ENCODE measurements around the gene CD2AP.

The CD2AP gene

GRCh38 chr6:47489995-47490394 lies 12.4 kb downstream of the CD2AP start:
- Histone ChIP-seq H3K4me1 (ENCODE audit: low read length) (no peaks in the 10 kb centered on the region), H3K36me3 (replicated peaks; ENCODE audit: insufficient read depth, low read length) (no peaks in the 10 kb centered on the region; the same call in 1 of the 2 replicates), H3K4me3 (ENCODE audit: low read length) (no peak overlapping the region), H3K4me2 (ENCODE audit: low read depth, low read length) (no peak overlapping the region), H3F3A (ENCODE audit: insufficient read depth, low read length) (no peaks in the 10 kb centered on the region), H4K20me1 (ENCODE audit: insufficient read depth, low read length) (peaks cover 3% of the 10 kb centered on the region; the same call in 1 of the 2 replicates), H3K9ac (ENCODE audit: low read length) (no peak overlapping the region), H3K79me2 (ENCODE audit: low read length) (peaks cover 97% of the 10 kb centered on the region), H2AFZ (ENCODE audit: low read length) (no peak overlapping the region), H3K27ac (ENCODE audit: low read length) (no peak overlapping the region), H3K27me3 (replicated peaks; ENCODE audit: insufficient read depth, low read length) (no peaks in the 10 kb centered on the region), H3K9me2 (replicated peaks; ENCODE audit: insufficient read depth, low read length) (no peaks in the 10 kb centered on the region), H3K9me3 (replicated peaks; ENCODE audit: insufficient read depth, low read length) (no peaks in the 10 kb centered on the region)
- no peak for TF ChIP-seq CTCF (IDR thresholded peaks at IDR 0.05; ENCODE audit: low read length)
- TF ChIP-seq EZH2 (optimal IDR thresholded peaks at IDR 0.05; ENCODE audit: low read depth, low read length): no peak
- no peak for TF ChIP-seq EZH2phosphoT487 (IDR thresholded peaks at IDR 0.05; ENCODE audit: low read length)
- DNase-seq: no peak

- no peak for DNase-seq
- no peak overlapping the region for H3K27ac ChIP-seq (ENCODE audit: low read length)
- no peaks in the 10 kb centered on the region for H3K27me3 ChIP-seq (replicated peaks; ENCODE audit: insufficient read depth, low read length)
- peaks cover 97% of the 10 kb centered on the region for H3K79me2 ChIP-seq (ENCODE audit: low read length)
- no peaks in the 10 kb centered on the region for H3K9me2 ChIP-seq (replicated peaks; ENCODE audit: insufficient read depth, low read length)
- H2AFZ ChIP-seq (ENCODE audit: low read length): no peak overlapping the region
- H3F3A ChIP-seq (ENCODE audit: insufficient read depth, low read length): no peaks in the 10 kb centered on the region
- no peak overlapping the region for H3K4me3 ChIP-seq (ENCODE audit: low read length)
- H3K9ac ChIP-seq (ENCODE audit: low read length): no peak overlapping the region
- TF ChIP-seq EZH2phosphoT487 (IDR thresholded peaks at IDR 0.05; ENCODE audit: low read length) (no peak), EZH2 (optimal IDR thresholded peaks at IDR 0.05; ENCODE audit: low read depth, low read length) (no peak), CTCF (IDR thresholded peaks at IDR 0.05; ENCODE audit: low read length) (no peak)
- H3K4me1 ChIP-seq (ENCODE audit: low read length): no peaks in the 10 kb centered on the region
- no peak overlapping the region for H3K4me2 ChIP-seq (ENCODE audit: low read depth, low read length)
- no peaks in the 10 kb centered on the region for H3K36me3 ChIP-seq (replicated peaks; ENCODE audit: insufficient read depth, low read length)
- H3K9me3 ChIP-seq (replicated peaks; ENCODE audit: insufficient read depth, low read length): no peaks in the 10 kb centered on the region
- H4K20me1 ChIP-seq (ENCODE audit: insufficient read depth, low read length): peaks cover 7% of the 10 kb centered on the region
Measured at GRCh38 chr6:47490676-47491075, 13.1 kb downstream of the CD2AP start.

GRCh38 chr6:47492355-47492754 lies 14.8 kb downstream of the CD2AP start:
- Histone ChIP-seq H3K4me2 (ENCODE audit: low read depth, low read length) (no peak overlapping the region), H3K9ac (ENCODE audit: low read length) (no peak overlapping the region), H3K79me2 (ENCODE audit: low read length) (peaks cover 98% of the 10 kb centered on the region), H2AFZ (ENCODE audit: low read length) (no peak overlapping the region), H3K36me3 (replicated peaks; ENCODE audit: insufficient read depth, low read length) (no peaks in the 10 kb centered on the region), H3K27me3 (replicated peaks; ENCODE audit: insufficient read depth, low read length) (no peaks in the 10 kb centered on the region), H4K20me1 (ENCODE audit: insufficient read depth, low read length) (peaks cover 5% of the 10 kb centered on the region), H3K9me2 (replicated peaks; ENCODE audit: insufficient read depth, low read length) (no peaks in the 10 kb centered on the region), H3K4me1 (ENCODE audit: low read length) (no peaks in the 10 kb centered on the region), H3K9me3 (replicated peaks; ENCODE audit: insufficient read depth, low read length) (no peaks in the 10 kb centered on the region), H3F3A (ENCODE audit: insufficient read depth, low read length) (no peaks in the 10 kb centered on the region), H3K27ac (ENCODE audit: low read length) (no peak overlapping the region), H3K4me3 (ENCODE audit: low read length) (no peak overlapping the region)
- TF ChIP-seq EZH2 (optimal IDR thresholded peaks at IDR 0.05; ENCODE audit: low read depth, low read length) (no peak), EZH2phosphoT487 (IDR thresholded peaks at IDR 0.05; ENCODE audit: low read length) (no peak), CTCF (IDR thresholded peaks at IDR 0.05; ENCODE audit: low read length) (no peak)
- no peak for DNase-seq
